ENCODE data around the gene PCP2.

The PCP2 gene

GRCh38 chr19:7636691-7637373 lies 3.3 kb upstream of the PCP2 start, which contains the start of gene STXBP2:
TSS of gene STXBP2 (plus strand) at chr19:7637110. CDS start at chr19:7637150, 40 bp downstream.
- peak within 1 kb of the TSS; percentile 79 for H3K27ac ChIP-seq
- TF ChIP-seq CTCF (conservative IDR thresholded peaks at IDR 0.05), result no peak
- no peak for TF ChIP-seq ZFX (IDR thresholded peaks at IDR 0.05)

- peak overlapping the region; percentile 79 for H3K27ac ChIP-seq
- no peak for TF ChIP-seq ZFX (IDR thresholded peaks at IDR 0.05)
- TF ChIP-seq CTCF (conservative IDR thresholded peaks at IDR 0.05), result no peak
Measured at GRCh38 chr19:7636317-7636690, 2.8 kb upstream of the PCP2 start.

GRCh38 chr19:7635670-7636069 lies 2.2 kb upstream of the PCP2 start:
- H3K27ac ChIP-seq, result no peak overlapping the region
- TF ChIP-seq ZFX (IDR thresholded peaks at IDR 0.05), result no peak
- no peak for TF ChIP-seq CTCF (conservative IDR thresholded peaks at IDR 0.05)

DNA sequence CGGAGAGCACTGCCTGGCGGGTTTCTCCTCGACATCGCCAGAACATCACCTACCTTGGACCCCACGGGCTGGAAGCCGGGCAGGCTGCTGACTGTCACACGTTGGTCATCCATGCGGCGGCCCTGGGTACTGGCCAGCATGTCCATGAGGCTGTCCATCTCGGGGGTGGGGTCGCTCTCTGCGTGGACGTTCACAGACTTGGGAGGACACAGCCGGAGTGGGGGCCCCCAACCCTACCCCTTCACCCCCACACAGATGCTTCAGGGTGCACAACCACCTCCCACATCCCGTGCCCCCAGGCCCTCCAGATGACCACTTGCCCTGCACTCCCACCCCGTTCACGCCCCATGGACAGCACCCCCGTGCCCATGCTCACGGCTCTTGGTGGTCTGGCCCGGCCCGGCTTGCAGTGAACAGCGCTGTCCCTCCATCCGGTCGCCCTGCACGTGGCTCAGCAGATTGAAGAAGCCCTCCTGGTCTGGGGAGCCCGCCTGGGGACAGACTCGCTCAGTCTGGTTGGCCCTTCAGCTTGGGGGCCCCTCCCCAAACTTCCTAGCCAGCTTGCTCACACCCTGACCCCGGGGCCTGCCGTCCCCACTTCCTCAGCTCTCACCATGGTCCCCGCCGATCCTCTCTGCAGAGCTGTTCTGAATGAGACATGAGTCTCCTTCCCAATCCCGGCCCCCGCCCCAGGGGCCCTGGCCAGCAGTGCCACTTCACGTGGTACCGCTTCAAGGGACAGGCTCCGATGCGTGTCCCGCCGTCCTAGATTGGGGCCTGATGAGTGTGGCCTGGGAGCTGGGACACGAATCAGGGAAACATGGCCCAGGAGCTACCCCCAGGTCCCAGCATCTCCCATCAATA lies 947 bp downstream of the PCP2 start:
- no peak for TF ChIP-seq ZFX (IDR thresholded peaks at IDR 0.05)
- TF ChIP-seq CTCF (conservative IDR thresholded peaks at IDR 0.05), result no peak
- H3K27ac ChIP-seq, result no peak overlapping the region

DNA sequence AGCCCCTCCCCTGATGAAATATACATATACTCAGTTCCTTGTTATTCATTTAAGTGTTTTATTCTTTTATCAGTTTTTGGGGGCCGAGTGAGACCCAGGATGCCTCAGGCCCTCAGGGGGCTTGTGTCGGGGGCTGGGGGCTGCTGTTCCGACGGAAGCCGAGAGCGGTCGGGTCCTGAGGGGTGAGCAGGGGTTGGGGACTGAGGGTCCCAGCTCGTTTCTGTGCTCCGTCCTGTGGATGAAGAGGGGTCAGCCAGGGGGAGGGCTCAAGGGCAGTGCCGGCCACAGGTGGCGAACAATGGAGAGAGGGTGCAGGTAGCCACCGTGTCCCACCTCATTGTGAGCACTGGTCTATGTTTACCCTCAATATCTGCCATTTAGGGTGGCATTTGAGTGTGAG lies 1.9 kb downstream of the PCP2 start:
- H3K27ac ChIP-seq, result no peak overlapping the region
- TF ChIP-seq ZFX (IDR thresholded peaks at IDR 0.05) (no peak), CTCF (conservative IDR thresholded peaks at IDR 0.05) (no peak)

- TF ChIP-seq CTCF (conservative IDR thresholded peaks at IDR 0.05) (no peak), ZFX (IDR thresholded peaks at IDR 0.05) (0 out of 2 replicates have a peak, but pooled peaks have one; percentile 0)
- peak within 1 kb of the TSS; percentile 75 for H3K27ac ChIP-seq
Measured at GRCh38 chr19:7629347-7630054, 4.0 kb downstream of the PCP2 start, which contains the start of the genes PET100 and XAB2. TSS of gene PET100 (plus strand) at chr19:7629793. CDS start at chr19:7629834, 41 bp downstream. TSS of gene XAB2 (minus strand) at chr19:7629545. CDS start at chr19:7629527, 18 bp downstream.
